NCI-H82 (cell line): ENCODE measurements around the gene THBS2.
"Not testable (repeated sequence)": the region's sequence is repeated elsewhere in the genome, so short reads cannot be mapped to it uniquely, and the experiment has no call there.

Experiments used
- DNase-seq: peaks from one replicate; lab custom pipeline; 2025; lab: John Stamatoyannopoulos, UW

THBS2 gene

DNA sequence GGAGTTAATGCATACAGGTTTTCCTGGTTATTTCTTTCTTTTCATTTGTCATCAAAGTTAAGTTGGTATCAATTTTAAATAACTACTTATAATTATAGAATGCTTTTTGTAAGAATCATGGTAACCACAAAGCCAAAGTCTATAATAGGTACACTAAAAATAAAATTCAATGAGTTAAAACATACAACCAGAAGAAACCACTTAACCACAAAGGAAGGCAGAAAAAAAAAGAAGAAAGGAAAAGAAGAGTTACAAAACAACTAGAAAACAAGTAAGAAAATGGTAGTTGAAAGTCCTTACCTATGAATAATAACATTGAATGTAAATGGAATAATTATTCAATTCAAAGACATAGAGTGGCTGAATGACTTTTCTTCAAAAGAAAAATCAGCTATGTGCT is 45.6 kb downstream of the THBS2 start:
- no peak for DNase-seq

DNA sequence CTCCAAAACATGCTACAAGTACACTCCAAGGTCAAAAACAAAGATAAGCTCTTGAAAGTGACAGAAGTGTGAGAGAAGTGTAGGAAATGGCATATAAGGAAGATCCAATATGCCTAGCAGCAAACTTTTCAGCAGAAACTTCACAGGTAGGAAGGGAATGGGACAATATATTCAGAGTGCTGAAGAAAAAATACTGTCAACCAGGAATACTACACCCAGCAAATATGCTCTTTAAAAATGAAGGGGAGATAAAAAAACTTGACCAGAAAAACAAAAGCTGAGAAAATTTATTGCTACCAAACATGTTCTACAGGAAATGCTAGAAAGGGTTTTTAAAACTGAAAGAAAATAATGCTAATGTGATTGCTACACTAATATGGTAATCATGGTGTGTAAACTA is 46.2 kb downstream of the THBS2 start:
- DNase-seq = no peak

DNA sequence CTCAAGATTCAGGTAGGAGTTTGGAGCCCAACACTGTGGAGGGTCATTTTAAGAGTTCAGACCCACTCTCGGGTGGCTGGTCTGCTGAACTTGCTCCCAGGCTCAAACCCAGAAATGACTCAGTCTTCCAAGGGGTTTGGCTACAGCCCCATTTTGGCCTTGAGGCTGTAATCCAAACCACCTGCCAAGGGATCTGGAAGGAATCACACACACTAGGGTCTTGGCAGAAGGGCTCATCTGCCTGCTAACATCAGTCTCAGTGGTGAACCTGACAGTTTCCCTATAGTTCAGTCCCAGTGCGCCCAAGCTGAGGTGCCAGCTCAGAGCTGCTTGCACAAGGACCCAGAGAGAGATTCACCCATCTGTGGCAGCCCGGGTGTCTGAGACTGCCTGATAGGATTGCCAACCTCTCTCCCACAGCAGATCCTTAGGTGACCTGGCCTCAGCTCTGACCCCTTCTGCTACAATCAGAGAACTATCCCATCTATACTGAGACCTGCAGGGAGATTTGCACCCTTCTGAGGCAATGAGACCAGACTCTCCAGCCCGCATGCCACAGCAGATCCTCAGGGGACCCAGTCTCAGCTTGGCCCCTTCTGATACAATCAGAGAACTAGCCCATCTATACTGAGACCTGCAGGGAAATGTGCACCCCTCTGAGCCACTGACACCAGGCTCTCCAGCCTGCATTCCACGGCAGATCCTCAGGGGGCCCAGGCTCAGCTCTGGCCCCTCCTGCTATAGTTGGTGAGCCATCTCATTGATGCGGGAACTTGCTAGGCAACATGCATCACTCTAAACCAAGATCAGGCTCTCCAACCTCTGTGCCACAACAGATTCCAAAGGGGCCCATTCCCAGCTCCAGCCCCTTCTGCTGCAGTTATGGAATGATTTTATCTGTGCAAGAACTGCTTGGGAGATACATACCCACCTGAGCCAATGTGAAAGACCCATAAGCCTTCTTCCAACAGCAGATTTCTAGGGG is 48.2 kb downstream of the THBS2 start:
- DNase-seq = no peak

DNA sequence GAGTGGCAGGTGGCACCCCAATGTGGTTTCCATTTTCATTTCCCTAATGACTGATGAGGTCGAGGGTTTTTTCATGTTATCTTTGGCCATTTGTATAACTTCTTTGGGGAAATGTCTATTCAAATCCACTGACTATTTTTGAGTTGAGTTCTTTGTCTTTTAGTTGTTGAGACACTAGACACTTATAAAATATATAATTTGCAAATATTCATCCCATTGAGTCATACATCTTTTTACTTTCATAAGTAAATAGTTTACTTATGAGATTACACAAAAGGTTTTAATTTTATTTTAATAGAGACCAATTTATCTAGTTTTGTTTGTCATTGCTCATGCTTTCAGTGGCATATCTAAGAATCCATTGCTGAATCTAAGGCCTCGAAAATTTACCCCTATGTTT is 49.5 kb downstream of the THBS2 start:
- no peak for DNase-seq

DNA sequence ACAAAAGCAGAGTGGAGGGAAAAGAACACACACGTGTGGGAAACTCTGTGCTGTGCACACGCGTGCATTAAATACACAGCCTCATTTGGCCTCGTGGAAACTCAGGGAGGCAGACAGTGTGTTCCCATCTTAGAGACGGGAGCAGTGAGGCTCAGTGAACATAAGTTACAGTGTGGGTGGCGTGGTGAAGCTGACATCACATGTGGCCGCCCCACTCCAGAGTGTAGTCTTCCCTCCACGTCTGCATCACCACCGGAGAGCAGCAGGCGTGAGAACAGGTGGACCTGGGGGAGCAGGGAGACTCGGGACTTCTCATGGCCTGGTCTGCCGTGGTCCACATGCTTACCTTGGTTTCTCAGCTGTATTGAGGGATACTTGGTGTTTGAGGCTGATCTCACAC is 51.7 kb downstream of the THBS2 start:
- no peak for DNase-seq

DNA sequence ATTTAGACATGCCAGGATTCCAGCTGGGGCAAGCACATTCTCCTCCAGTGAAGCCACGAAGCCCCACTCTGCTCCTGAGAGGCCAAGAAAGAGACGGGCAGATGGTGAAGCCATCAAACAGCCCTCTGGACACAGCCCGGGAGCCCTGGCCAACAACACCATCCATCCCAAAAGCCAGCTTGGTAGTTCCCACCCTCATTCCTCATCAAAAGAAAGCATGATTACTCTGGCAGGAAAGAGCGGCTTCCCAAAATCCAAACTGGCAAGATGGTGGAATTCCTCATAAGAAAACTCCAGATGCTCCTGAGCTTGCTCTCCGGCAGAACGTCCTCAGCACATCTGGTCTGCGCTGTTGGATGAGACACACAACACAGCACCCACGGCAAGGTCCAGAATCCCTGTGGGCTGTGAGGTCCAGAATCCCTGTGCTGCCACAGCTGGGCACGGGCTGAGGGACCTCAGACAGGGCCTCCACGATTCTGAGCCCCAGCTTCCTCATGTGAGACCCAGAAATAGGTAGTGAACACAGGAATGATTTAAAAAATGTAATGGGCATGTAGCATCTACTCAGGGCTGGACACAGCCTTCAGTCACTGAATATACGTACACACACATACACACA is 52.6 kb downstream of the THBS2 start:
- DNase-seq = no peak

DNA sequence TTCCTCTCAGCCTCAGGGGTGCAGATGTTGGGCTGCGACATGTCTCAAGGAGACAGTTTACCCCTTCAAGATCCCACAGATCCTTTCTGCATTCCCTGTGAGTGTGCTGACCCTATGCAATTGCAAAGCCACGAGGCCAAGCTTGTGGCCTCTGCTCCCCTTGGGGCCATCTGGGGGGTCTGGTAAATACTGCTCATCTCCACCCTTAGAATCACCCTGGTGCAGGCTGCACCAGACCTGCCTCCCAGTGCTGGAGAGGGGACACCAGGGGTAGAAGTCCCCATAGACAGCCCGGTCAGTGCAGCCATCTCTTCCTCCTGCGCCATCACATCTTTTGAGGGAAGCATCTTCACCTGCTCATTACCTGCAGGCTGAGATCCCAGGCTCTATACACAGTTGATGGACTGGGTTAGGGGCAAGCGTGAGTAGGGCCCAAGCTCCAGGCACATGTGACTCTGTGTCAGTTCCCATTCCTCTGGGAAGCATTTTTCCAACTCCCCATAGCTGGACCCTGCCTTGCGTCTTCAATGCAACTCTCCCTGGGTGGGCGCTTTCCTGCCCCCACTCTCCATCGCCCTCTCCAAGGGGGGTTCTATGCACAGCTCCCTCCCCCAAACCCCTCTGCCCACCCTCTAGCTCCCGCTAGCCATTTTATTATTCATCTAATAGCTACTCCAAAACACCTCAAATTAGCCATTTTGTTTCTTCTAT is 53.9 kb downstream of the THBS2 start:
- DNase-seq = no peak

DNA sequence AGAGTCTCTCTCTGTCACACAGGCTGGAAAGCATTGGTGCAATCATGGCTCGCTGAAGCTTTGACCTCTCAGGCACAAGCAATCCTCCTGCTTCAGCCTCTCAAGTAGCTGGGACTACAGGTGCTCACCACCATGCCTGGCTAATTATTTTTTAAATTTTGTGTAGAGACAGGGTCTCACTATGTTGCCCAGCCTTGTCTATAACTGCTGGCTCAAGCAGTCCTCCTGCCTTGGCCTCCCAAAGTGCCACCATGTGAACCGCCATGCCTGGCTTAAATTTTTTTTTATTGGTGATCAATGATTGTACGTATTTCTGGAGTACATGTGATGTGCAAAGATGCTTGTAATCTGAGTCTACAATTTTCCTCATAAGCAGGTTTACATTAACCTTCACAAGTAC is 54.8 kb downstream of the THBS2 start:
- no peak for DNase-seq

DNA sequence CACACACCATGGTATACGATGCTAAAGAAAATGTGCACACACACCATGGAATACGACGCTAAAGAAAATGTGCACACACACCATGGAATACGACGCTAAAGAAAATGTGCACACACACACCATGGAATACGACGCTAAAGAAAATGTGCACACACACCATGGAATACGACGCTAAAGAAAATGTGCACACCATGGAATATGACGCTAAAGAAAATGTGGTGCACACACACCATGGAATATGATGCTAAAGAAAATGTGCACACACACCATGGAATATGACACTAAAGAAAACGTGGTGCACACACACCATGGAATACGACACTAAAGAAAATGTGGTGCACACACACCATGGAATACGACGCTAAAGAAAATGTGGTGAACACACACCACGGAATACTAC is 55.7 kb downstream of the THBS2 start:
- DNase-seq = not testable (repeated sequence)

DNA sequence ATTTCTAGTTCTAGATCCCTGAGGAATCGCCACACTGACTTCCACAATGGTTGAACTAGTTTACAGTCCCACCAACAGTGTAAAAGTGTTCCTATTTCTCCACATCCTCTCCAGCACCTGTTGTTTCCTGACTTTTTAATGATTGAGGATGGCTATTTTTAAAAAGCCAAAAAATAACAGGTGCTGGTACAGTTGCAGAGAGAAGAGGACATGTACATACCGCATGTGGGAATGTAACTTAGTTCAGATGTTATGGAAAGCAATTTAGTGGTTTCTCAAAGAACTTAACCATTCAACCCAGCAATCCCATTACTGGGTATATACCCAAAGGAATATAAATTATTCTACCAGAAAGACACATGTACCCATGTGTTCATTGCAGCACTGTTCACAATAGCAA is 57.4 kb downstream of the THBS2 start:
- not testable (repeated sequence) for DNase-seq

DNA sequence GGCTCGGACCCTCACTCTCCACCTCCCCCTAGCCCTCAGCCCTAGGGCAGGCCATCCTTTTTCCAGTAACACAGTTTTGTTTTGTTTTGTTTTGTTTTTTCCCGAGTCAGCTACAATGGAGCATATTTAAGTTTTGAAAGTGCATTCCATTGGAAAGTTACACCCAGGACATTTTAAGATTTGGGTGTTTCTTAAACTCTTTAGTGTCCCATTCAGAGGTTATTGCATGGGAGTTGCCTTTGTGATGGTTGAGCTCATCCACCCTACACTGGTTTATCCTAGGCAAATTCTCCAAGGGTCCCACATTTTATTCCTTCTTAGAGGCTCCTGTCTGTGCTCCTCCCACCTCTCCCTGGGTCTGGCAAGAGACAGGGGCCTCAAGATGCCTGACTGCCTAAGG is 58.9 kb downstream of the THBS2 start:
- no peak for DNase-seq

DNA sequence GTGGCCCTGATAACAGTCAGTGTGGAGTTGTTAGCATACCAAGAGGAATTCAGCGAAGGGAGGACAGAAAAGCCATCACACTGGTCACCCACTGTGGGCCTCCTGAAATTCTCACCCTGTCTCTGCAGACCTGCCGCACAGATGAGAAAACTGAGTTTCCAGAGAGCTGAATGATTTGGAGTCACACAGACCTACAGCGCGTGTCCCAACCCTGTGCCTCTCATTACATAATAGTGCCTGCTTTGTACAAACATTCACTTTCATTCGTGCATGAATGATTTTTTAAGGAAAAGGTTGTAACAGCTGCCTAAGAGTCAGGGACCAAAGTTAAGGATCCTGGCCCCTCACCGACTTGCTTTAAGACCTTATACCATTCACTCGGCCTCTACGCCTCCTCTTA is 62.7 kb downstream of the THBS2 start:
- no peak for DNase-seq

DNA sequence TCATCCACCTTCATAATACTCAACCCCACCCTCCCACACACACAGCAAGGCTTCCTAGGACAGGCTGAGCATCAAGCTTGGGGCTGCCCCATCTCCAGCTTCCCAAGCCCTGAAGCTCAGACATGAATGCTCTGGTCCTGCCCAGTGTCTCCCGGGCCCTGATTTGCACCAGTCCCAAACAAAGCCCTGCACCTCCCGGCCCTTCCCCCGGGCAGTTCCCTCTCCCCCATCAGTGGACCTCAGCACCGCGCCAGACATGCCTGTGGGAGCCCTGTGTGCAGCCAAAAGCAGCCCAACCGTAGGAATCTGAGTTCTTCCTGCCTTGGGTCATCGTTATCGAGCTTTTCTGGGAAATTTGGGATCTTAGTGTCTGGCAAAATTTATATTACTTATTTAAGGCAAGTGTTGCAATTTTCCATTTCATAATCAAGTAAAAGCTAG is 63.5 kb downstream of the THBS2 start:
- no peak for DNase-seq

DNA sequence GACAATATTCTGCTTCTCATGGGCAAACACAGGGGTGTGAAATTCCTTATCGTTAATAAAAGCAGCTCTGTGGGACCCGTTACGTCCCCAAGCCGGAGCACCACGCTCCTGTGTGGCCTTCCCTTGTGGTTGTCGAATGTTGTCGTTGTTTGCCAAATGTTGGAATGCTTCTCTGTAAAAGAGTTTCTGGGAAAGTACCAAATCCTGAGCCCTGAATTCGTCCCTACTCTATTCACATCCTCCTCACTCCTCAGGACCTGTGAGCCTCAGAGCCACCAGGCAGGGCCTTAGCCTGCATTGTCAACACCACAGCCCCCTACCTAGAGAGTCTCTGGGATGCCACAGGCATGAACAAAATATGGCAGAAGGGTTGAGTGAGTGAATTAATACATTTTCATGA is 64.0 kb downstream of the THBS2 start:
- no peak for DNase-seq

DNA sequence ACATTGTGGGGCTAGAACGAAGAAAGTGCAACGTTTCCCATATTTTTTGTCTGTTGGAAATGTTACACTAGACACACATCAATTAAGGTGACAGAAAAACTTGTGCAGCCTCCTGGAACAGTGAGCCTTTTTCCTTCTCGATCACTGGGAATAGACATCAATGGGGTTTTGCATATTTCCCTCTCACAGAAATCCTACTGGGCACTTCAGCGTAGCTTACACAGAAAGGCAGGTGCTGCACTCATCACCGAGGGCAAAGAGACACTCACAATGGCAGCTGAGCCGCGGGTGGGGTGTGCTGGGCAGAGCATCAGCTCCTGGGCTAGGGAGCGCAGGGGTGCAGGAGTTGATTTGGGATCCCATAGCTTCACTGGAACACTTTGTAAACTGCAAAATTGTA is 64.5 kb downstream of the THBS2 start:
- no peak for DNase-seq

DNA sequence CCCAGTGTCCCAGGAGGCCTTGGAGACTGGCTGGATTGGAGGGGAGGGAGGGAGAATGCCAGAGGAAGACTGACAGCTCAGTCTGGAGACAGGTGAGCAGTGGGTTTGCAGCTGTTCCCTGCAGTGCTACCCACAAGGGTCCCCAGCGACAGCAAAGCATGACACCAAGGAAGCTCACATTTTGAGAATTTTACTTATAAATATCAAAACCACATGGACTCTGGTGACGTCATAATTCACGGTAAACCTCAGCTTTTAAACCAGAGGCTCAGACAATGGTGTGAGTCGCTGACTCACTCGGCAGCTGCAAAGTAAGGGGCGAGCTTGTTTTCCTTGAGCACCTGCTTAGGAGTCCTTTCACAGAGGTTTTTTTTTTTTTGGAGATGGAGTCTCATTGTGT is 65.2 kb downstream of the THBS2 start:
- no peak for DNase-seq

DNA sequence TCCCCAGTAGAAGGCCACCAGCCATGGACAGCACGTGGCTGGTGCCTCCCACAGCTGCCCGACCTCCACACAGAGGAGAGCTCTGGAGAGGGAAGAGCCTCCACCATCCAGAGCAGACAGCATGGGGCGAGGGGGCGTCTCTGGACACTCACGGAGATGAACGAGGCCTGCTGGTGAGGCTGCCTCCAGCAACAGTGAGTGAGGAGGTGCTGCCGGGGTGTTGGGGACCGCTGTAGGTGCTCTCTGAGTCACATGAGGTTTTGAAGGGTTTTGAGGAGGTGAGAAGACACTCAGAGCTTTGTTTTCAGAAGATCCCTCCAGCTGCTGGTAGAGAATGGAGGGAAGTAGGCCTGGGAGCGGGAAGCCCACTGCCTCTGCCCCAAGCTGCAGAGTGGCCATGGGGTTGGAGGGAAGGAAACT is 65.6 kb downstream of the THBS2 start:
- DNase-seq = no peak

DNA sequence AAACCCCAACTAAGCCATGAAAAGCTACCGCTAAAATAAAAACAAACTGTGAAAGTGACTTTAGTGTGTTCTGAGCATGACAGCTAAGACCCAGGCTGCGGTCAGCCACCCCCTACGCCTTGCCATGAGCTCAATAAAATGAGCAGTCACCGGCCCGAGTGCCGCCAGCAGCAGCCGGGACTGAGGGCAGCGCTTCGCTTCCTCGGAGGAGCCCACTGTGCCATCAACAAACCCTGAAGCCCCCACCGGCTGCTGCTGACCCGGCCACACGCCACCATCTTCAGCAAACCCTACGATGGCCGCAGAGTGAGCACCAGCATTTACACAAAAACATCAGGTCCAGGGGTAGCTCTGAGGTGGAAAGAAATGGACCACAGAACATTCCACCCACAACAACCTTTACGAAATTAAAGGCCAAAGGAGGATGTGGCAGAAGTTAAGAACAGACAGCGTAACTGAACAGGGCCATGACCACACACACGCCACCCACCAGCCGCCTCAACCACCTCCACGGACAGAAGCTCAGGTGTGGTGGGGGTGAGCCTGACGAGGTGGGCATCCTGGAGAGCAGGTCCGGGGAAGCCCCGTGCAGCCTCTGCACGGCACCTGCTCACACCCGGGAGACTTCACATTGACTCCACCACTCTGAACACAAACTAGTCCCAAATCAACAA is 67.0 kb downstream of the THBS2 start:
- DNase-seq = no peak

DNA sequence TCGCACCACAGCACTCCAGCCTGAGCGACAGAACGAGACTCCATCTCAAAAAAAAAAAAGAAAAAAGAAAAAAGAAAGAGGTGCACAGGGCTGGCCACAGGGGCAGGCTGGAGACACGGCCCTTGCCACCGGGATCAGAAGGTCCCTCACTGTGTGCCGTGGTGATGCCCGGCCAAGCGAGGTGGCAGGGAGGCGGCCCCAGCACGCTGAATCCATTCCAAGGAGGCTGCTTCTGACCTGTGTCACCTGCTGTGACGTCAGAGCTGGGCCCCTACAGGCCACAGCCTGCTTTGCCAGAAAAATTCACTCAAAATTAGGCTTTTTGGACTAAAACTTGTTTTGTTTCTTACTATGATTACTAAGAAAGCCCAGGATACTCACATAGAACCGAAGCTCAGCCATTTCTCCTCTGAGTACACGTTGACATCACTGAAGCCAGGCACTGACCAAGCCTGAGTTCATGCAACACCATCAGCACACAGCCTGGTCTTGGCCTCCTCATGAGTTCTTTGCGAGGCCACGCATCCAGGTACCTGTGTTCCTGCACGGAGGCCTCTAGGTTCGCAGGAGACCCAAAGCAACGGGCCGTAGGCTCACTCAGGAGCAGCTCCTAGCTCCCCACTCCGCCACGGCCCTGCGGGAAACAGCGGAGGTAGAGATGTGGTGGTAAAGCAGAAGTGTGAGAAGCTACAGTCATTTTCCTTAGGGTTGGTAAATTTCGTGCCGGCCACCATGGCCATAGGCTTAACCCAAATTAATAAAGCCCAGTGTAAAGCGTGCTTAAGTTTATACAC is 67.8 kb downstream of the THBS2 start:
- no peak for DNase-seq

DNA sequence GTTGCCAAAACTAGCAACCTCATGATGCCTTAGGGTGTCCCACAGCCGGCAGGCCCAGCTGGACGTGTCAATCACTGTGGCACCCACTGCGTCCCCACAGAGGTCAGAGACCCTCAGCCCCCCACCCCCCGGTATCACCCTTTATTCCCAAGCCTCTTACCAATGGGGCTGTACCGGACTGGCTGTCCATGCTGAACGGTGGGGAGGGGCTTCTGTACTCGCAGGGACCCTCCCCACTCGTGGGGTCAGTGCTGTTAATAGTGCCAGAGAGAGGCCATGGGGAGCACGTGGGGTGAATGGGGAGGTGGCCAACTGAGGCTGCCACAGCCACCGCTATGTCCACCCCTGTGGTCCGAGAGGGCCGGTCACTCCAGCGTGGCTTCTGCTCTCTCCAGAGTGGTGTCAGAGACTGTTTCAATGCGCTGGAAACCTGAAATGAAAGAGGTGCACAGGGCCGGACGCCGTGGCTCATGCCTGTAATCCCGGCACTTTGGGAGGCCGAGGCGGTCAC is 68.6 kb downstream of the THBS2 start:
- no peak for DNase-seq

DNA sequence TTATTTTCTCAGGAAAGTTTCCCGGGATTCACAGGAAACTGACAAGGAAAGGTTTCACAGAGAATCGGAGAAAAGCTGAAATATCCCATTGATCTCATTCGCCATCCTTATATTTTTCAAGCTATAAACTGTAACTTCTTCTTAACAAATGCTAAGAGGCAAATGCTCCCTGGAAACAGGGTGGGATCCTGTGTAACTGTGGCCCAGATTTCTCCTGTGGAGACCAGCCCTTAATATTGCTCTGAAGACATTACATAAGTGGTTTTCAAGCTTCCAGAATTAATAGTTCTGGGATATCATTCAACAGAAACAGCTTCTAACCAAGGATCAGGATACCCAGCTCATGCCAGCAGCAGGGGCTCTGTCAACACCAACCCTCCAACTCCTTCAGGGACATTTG is 69.2 kb downstream of the THBS2 start:
- no peak for DNase-seq
